D721Med (cell line): ENCODE results near the gene SVEP1.

Experiments
- DNase-seq: peaks from one replicate; pipeline ENCODE4 v3.0.0; 2011; ENCODE audit warnings: low spot score; ENCODE audit not compliant: insufficient read length
- FAIRE-seq: peaks from 2 replicates; lab custom pipeline; 2011; peaks lifted over from hg19 to GRCh38; lab: Jason Lieb, UNC
- CTCF ChIP-seq: IDR thresholded peaks from 2 replicates; pipeline ENCODE4 v1.5.1; 2012; ENCODE audit warnings: mild to moderate bottlenecking, control low read depth; ENCODE audit not compliant: insufficient read depth; ENCODE audit errors: missing control alignments

The SVEP1 gene

GRCh38 chr9:110319781-110320492 is 259.6 kb downstream of the SVEP1 start:
- FAIRE-seq (no peak), DNase-seq (no peak)
- no peak for TF ChIP-seq CTCF

- DNase-seq (no peak), FAIRE-seq (no peak)
- no peak for TF ChIP-seq CTCF
These were observed 261.6 kb downstream of the SVEP1 start for GRCh38 chr9:110317911-110318310.

- TF ChIP-seq CTCF, result no peak
- FAIRE-seq (no peak), DNase-seq (no peak)
These were observed 263.1 kb downstream of the SVEP1 start for GRCh38 chr9:110316261-110317075.
